AG09309 (cell line): ENCODE measurements around the gene CASKIN2.

Experiments used
- DNase-seq: peaks from one replicate; pipeline ENCODE4 v3.0.0-alpha.2; 2010; ENCODE audit warnings: low read depth
- H3K4me3 ChIP-seq: 2 replicates; pipeline ENCODE4 v1.5.1; 2011; ENCODE audit warnings: mild to moderate bottlenecking, low read depth, low read length, moderate library complexity; ENCODE audit not compliant: control insufficient read depth
- TF ChIP-seq, protein P1 (sequence below): IDR thresholded peaks from 2 replicates; pipeline ENCODE4 v1.5.1; 2011; ENCODE audit warnings: mild to moderate bottlenecking, low read depth, low read length, inconsistent platforms; ENCODE audit not compliant: insufficient read depth, control insufficient read depth; ENCODE audit errors: missing control alignments

The CASKIN2 gene

GRCh38 chr17:75516255-75516618, 900 bp upstream of the CASKIN2 start, which contains the start of gene TSEN54:
Gene TSEN54, plus strand, starts transcription at chr17:75516528. Its CDS starts 33 bp downstream, at chr17:75516561.
- peak within 1 kb of the TSS; percentile 83 for H3K4me3 ChIP-seq
- TF ChIP-seq, protein P1, sequence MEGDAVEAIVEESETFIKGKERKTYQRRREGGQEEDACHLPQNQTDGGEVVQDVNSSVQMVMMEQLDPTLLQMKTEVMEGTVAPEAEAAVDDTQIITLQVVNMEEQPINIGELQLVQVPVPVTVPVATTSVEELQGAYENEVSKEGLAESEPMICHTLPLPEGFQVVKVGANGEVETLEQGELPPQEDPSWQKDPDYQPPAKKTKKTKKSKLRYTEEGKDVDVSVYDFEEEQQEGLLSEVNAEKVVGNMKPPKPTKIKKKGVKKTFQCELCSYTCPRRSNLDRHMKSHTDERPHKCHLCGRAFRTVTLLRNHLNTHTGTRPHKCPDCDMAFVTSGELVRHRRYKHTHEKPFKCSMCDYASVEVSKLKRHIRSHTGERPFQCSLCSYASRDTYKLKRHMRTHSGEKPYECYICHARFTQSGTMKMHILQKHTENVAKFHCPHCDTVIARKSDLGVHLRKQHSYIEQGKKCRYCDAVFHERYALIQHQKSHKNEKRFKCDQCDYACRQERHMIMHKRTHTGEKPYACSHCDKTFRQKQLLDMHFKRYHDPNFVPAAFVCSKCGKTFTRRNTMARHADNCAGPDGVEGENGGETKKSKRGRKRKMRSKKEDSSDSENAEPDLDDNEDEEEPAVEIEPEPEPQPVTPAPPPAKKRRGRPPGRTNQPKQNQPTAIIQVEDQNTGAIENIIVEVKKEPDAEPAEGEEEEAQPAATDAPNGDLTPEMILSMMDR = no peak
- peak; percentile 29 for DNase-seq

DNA sequence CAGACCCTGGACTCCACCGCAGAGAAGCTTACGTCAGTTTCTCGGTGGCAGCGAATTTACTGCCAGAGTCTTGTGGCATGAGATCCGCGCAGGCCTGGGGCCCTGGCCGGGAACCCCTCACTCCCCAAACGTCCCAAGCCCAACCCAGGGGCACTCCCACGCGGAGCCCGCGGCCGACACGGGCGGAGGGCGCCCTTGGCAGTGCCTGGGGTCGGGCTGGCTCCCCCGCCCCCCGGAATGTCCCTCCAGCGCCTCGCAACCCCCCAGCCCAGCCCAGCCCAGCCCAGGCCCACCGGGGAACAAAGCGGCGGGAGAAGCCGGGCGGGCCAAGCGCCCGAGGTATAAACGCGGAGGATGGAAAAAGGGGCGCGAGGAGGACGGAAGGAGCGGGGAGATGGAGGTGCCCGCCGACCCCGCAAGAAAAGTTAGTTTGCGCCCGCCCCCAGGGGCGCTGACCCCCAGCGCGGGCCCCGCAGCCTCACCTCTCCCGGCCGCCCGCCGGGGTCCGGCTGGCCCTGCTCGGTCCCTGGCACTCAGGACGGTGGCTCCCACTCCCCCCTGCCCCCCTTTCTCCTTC, 330 bp downstream of the CASKIN2 start:
- TF ChIP-seq, protein P1 = no peak
- DNase-seq = no peak
- H3K4me3 ChIP-seq = peak overlapping the region; percentile 83

GRCh38 chr17:75514299-75514918, 928 bp downstream of the CASKIN2 start:
- TF ChIP-seq, protein P1 = no peak
- H3K4me3 ChIP-seq = peak overlapping the region; percentile 83
- DNase-seq = no peak

- no peak for DNase-seq
- TF ChIP-seq, protein P1 = no peak
- no peak overlapping the region for H3K4me3 ChIP-seq
Observed at GRCh38 chr17:75513641-75514000, 1.7 kb downstream of the CASKIN2 start.

DNA sequence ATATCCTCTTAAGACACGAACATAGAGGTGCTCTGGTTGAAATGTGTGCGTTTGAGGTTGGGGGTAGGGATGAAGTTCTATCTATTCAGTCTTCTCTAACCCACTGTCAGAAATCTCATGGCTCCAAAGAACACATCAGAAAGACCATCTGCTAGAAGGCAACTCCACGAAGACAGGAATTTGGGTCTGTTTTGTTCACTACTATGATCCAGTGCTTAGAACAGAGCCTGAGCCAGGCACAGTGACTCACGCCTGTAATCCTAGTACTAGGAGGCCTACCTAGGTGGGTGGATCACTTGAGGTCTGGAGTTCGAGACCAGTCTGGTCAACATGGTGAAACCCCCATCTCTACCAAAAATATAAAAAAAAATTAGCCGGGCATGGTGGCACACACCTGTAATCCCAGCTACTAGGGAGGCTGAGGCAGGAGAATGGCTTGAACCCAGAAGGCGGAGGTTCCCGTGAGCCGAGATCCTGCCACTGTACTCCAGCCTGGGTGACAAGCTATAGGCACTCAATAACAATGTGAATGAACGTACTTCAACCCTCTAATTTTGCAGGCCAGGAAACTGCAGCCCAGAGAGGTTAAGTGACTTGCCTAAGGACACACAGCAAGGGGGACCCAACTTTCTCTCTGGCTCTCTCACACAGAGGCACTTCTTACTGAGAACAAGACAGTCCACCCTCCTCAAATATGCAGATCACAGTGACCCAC, 2.3 kb downstream of the CASKIN2 start:
- no peak for DNase-seq
- TF ChIP-seq, protein P1 = no peak
- no peak overlapping the region for H3K4me3 ChIP-seq

- no peak for DNase-seq
- TF ChIP-seq, protein P1 = no peak
- H3K4me3 ChIP-seq = no peak overlapping the region
Observed at GRCh38 chr17:75511610-75512575, 3.4 kb downstream of the CASKIN2 start.
